Measurements from ENCODE around the gene GP5. TPM values are rescaled to one million over a fixed set of nuclear protein-coding genes. Genes with fewer than 3 reads are reported as not detected.
A peak's percentile ranks its signal among the peaks of the same experiment; 100 is the strongest.

The GP5 gene
- total RNA-seq, 2 donors from 2014 or later = 0.11 TPM; not detected in 1

DNA sequence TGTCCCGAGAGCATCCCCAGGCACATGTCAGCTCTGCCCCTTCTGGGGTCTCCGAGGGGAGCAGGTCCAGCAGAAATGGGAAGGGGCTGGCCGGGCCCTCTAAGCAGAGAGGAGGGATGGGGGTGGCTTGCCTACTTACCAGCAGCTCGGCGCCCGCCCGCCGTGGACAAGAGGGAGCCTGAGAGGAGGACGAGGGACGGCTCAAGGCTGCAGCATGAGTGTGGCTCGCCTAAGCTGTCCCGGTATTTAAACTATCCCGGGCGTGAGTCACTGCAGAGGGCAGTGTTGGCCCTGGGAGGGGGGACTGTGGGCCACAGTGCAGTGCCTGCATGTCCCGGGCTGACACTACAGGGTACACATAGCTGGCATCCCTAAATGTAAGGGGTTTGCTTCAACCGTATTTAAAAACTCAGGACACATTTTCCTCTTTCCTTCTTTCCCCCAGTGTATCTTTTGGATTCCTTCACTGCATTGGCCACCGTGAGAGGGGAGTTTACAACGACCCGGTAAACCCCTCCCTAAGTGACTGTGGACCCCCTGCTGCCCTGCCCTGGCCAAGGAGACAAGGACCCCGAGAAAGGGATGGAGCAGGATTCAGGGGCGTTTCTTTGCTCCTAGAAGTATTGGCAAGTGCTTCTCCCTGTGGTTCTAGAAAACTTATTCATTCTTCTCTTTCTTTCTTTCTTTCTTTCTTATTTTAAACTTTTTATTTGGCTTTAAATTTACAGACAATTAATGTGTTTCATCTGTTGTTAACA, 29.4 kb downstream of the GP5 start, which contains the start of gene LRRC15:
Gene LRRC15 (minus strand): TSS at position 222 of the 758 bp plus-strand sequence. CDS start 8,700 bp downstream, outside the sequence.
- no peaks in the 10 kb centered on the region for H3K9me3 ChIP-seq
- no peak within 1 kb of the TSS for H3K9ac ChIP-seq (ENCODE audit: low read depth in 2 of 2, low read length in 2 of 2)
- no peak within 1 kb of the TSS for H3K4me3 ChIP-seq
- intact Hi-C loops (cut with DNase I) = no loop called here
- H3K36me3 ChIP-seq = no peaks in the 10 kb centered on the region
- TF ChIP-seq CTCF (IDR thresholded peaks at IDR 0.05) = no peak
- DNase-seq = peak; percentile 23
- H3K4me1 ChIP-seq = no peaks in the 10 kb centered on the region
- H3K27me3 ChIP-seq = no peaks in the 10 kb centered on the region
- H3K27ac ChIP-seq = no peak within 1 kb of the TSS

GRCh38 chr3:194368918-194369317, 30.1 kb downstream of the GP5 start:
- Histone ChIP-seq H3K9ac (ENCODE audit: low read depth in 2 of 2, low read length in 2 of 2) (no peak overlapping the region), H3K27me3 (no peaks in the 10 kb centered on the region), H3K36me3 (no peaks in the 10 kb centered on the region), H3K4me1 (no peaks in the 10 kb centered on the region), H3K27ac (no peak overlapping the region), H3K4me3 (no peak overlapping the region), H3K9me3 (no peaks in the 10 kb centered on the region)
- no peak for DNase-seq
- intact Hi-C loops (cut with DNase I) = no loop called here
- no peak for TF ChIP-seq CTCF (IDR thresholded peaks at IDR 0.05)

GRCh38 chr3:194367992-194368841, 30.8 kb downstream of the GP5 start:
- intact Hi-C loops (cut with DNase I) = no loop called here
- no peak overlapping the region for H3K4me3 ChIP-seq
- no peak for TF ChIP-seq CTCF (IDR thresholded peaks at IDR 0.05)
- no peak overlapping the region for H3K27ac ChIP-seq
- no peaks in the 10 kb centered on the region for H3K4me1 ChIP-seq
- no peaks in the 10 kb centered on the region for H3K9me3 ChIP-seq
- no peaks in the 10 kb centered on the region for H3K36me3 ChIP-seq
- DNase-seq = no peak
- no peaks in the 10 kb centered on the region for H3K27me3 ChIP-seq
- no peak overlapping the region for H3K9ac ChIP-seq (ENCODE audit: low read depth in 2 of 2, low read length in 2 of 2)

- no peaks in the 10 kb centered on the region for H3K27me3 ChIP-seq
- H3K27ac ChIP-seq = no peak overlapping the region
- no peak for DNase-seq
- H3K9me3 ChIP-seq = no peaks in the 10 kb centered on the region
- no peaks in the 10 kb centered on the region for H3K4me1 ChIP-seq
- no peaks in the 10 kb centered on the region for H3K36me3 ChIP-seq
- TF ChIP-seq CTCF (IDR thresholded peaks at IDR 0.05) = no peak
- intact Hi-C loops (cut with DNase I) = no loop called here
- H3K9ac ChIP-seq (ENCODE audit: low read depth in 2 of 2, low read length in 2 of 2) = no peak overlapping the region
- no peak overlapping the region for H3K4me3 ChIP-seq
Measured at GRCh38 chr3:194365978-194366490, 33.0 kb downstream of the GP5 start.

GRCh38 chr3:194365526-194365925, 33.5 kb downstream of the GP5 start:
- no peak overlapping the region for H3K9ac ChIP-seq (ENCODE audit: low read depth in 2 of 2, low read length in 2 of 2)
- no peak for DNase-seq
- no peak overlapping the region for H3K27ac ChIP-seq
- H3K9me3 ChIP-seq = no peaks in the 10 kb centered on the region
- no peaks in the 10 kb centered on the region for H3K36me3 ChIP-seq
- intact Hi-C loops (cut with DNase I) = no loop called here
- H3K27me3 ChIP-seq = no peaks in the 10 kb centered on the region
- no peak for TF ChIP-seq CTCF (IDR thresholded peaks at IDR 0.05)
- no peak overlapping the region for H3K4me3 ChIP-seq
- no peaks in the 10 kb centered on the region for H3K4me1 ChIP-seq

All from colonic mucosa (tissue), 4 donors.